CD14-positive monocyte (primary cell): ENCODE data around the gene TLCD3B. TPM values are rescaled to one million over a fixed set of nuclear protein-coding genes. Genes with fewer than 3 reads are reported as not detected.
A peak's percentile ranks its signal among the peaks of the same experiment; 100 is the strongest.

ENCODE experiments used
- DNase-seq, 3 donors: peaks; one replicate each; pipeline ENCODE4 v3.0.0-alpha.2; 2011 to 2022
- H2AFZ ChIP-seq: 2 replicates; pipeline ENCODE4 v1.6.0; 2012; ENCODE audit warnings: mild to moderate bottlenecking, low read depth, low read length, inconsistent platforms; ENCODE audit not compliant: insufficient read depth, poor library complexity, severe bottlenecking
- H3K27ac ChIP-seq, 2 donors: 1 replicate in 1 of 2; 2 replicates in 1 of 2; pipeline ENCODE4 v1.5.1; 2012 to 2013; ENCODE audit warnings: low read length in 2 of 2, control low read depth in 1 of 2, inconsistent platforms in 1 of 2, low read depth in 1 of 2, mild to moderate bottlenecking in 1 of 2
- H3K27me3 ChIP-seq, 2 donors: one replicate each; pipeline versions ENCODE4 v1.6.0 to v1.6.1; 2011 to 2013; ENCODE audit warnings: low read length in 2 of 2; ENCODE audit not compliant: control insufficient read depth in 2 of 2, insufficient read depth in 2 of 2
- H3K36me3 ChIP-seq, 2 donors: replicated peaks in 1 of 2; 1 replicate in 1 of 2; 2 replicates in 1 of 2; pipeline versions ENCODE4 v1.5.1 to v1.6.1; 2012 to 2013; ENCODE audit warnings: low read length in 2 of 2, control low read depth in 1 of 2, inconsistent platforms in 1 of 2, mild to moderate bottlenecking in 1 of 2; ENCODE audit not compliant: insufficient read depth in 2 of 2, control insufficient read depth in 1 of 2
- H3K4me1 ChIP-seq, 2 donors: 1 replicate in 1 of 2; 2 replicates in 1 of 2; pipeline versions ENCODE4 v1.5.1 to v1.6.1; 2012 to 2013; ENCODE audit warnings: low read length in 2 of 2, control low read depth in 1 of 2, inconsistent platforms in 1 of 2, mild to moderate bottlenecking in 1 of 2, moderate library complexity in 1 of 2; ENCODE audit not compliant: insufficient read depth in 2 of 2, control insufficient read depth in 1 of 2
- H3K4me2 ChIP-seq: replicated peaks from 2 replicates; pipeline ENCODE3; 2012; ENCODE audit warnings: low read length, moderate library complexity, mild to moderate bottlenecking; ENCODE audit not compliant: poor library complexity, severe bottlenecking; ENCODE audit errors: extremely low read depth
- H3K4me3 ChIP-seq, 3 experiments: fragments of 200-600 bp in 1 of 3; sonication (generic) in 1 of 3; replicated peaks in 1 of 3; 1 replicate in 2 of 3; 2 replicates in 1 of 3; pipeline ENCODE4 v1.5.1; 2011 to 2013; ENCODE audit warnings: low read length in 3 of 3, mild to moderate bottlenecking in 3 of 3, control low read depth in 2 of 3, low read depth in 2 of 3, inconsistent platforms in 1 of 3, moderate library complexity in 1 of 3
- H3K79me2 ChIP-seq: 2 replicates; pipeline ENCODE4 v1.6.0; 2012; ENCODE audit warnings: mild to moderate bottlenecking, control low read depth, inconsistent platforms, low read length, moderate library complexity; ENCODE audit not compliant: insufficient read depth
- H3K9ac ChIP-seq: 2 replicates; pipeline ENCODE4 v1.6.0; 2017; ENCODE audit warnings: low read length, mild to moderate bottlenecking; ENCODE audit not compliant: insufficient read depth, poor library complexity, severe bottlenecking
- H3K9me3 ChIP-seq, 2 donors: replicated peaks in 1 of 2; 1 replicate in 1 of 2; 2 replicates in 1 of 2; pipeline versions ENCODE4 v1.5.1 to v1.6.1; 2012 to 2013; ENCODE audit warnings: low read length in 2 of 2, control low read depth in 1 of 2; ENCODE audit not compliant: control insufficient read depth in 1 of 2, insufficient read depth in 1 of 2
- H4K20me1 ChIP-seq: 2 replicates; pipeline ENCODE4 v1.6.0; 2012; ENCODE audit warnings: mild to moderate bottlenecking, low read length, control low read depth, moderate library complexity; ENCODE audit not compliant: insufficient read depth
- H3K27ac Mint-ChIP-seq, 7 donors: one replicate each; pipeline ENCODE4 v1.8.0; 2020; ENCODE audit warnings: mild to moderate bottlenecking in 7 of 7, mixed read lengths in 7 of 7, moderate library complexity in 6 of 7, inconsistent platforms in 2 of 7
- H3K27me3 Mint-ChIP-seq, 3 donors: one replicate each; pipeline ENCODE4 v1.8.0; 2021 to 2022; ENCODE audit warnings: low read depth in 3 of 3, mild to moderate bottlenecking in 3 of 3, mixed read lengths in 3 of 3, moderate library complexity in 3 of 3, inconsistent platforms in 1 of 3
- H3K36me3 Mint-ChIP-seq, 2 donors: one replicate each; pipeline ENCODE4 v1.8.0; 2020; ENCODE audit warnings: mixed read lengths in 2 of 2, inconsistent platforms in 1 of 2, mild to moderate bottlenecking in 1 of 2
- H3K4me1 Mint-ChIP-seq: one replicate; pipeline ENCODE4 v1.8.0; 2020; ENCODE audit warnings: mild to moderate bottlenecking, mixed read lengths
- H3K4me3 Mint-ChIP-seq, 2 donors: one replicate each; pipeline ENCODE4 v1.8.0; 2020; ENCODE audit warnings: mild to moderate bottlenecking in 2 of 2, mixed read lengths in 2 of 2, moderate library complexity in 1 of 2
- H3K9me3 Mint-ChIP-seq, 7 donors: one replicate each; pipeline ENCODE4 v1.8.0; 2020 to 2022; ENCODE audit warnings: mixed read lengths in 7 of 7, mild to moderate bottlenecking in 6 of 7, moderate library complexity in 6 of 7, inconsistent platforms in 2 of 7
- WGBS: methylation state at CpG from one replicate; pipeline ENCODE4 v1.1.5; 2013; ENCODE audit warnings: missing lambda C conversion rate; ENCODE audit not compliant: insufficient coverage; 5-methylcytosine and 5-hydroxymethylcytosine counted together
- intact Hi-C, 2 donors: fragments of 100-400 bp; cut with micrococcal nuclease; formaldehyde crosslinking; loops; one replicate each; pipeline versions ENCODE4 v1.15.0 to v1.15.1; 2023
- polyA plus RNA-seq, 3 donors: library from polyadenylated mRNA; depleted of rRNA in 1 of 3; unstranded in 2 of 3; stranded (reverse) in 1 of 3; fragments of 300-500 nt in 2 of 3; fragments of >200 nt in 1 of 3; fragmentation: Illumina TruSeq in 2 of 3; gene quantifications; 1 replicate in 2 of 3; 2 replicates in 1 of 3; pipeline ENCODE4 v1.2.3, GENCODE V29; 2012 to 2021
- TF ChIP-seq, protein P1 (sequence below): fragments of 200-600 bp; IDR thresholded peaks from one replicate; pipeline ENCODE4 v1.8.0; 2022; ENCODE audit warnings: antibody characterized with exemption, mild to moderate bottlenecking

The TLCD3B gene
- polyA plus RNA-seq, 3 donors, result not detected

GRCh38 chr16:30070490-30070889 is 39.4 kb upstream of the TLCD3B start:
- Mint-ChIP-seq H3K27me3 (no peaks in the 10 kb centered on the region), H3K4me1 (peaks cover 32% of the 10 kb centered on the region), H3K27ac (peak overlapping the region in 4 of 7 donors; percentile 42 to 66 (median 58)), H3K36me3 (peaks cover 55 to 68% of the 10 kb centered on the region in 2 donors), H3K9me3 (peaks cover 0 to 2% (median 0%) of the 10 kb centered on the region in 7 donors), H3K4me3 (no peak overlapping the region)
- H4K20me1 ChIP-seq, result peaks cover 65% of the 10 kb centered on the region
- peak overlapping the region; percentile 7 to 39 for H3K27ac ChIP-seq
- H3K79me2 ChIP-seq, result peaks cover 64% of the 10 kb centered on the region
- no peak overlapping the region for H2AFZ ChIP-seq
- H3K4me1 ChIP-seq, result peaks cover 34 to 48% of the 10 kb centered on the region in 2 donors
- no peak overlapping the region for H3K4me2 ChIP-seq
- no peaks in the 10 kb centered on the region for H3K27me3 ChIP-seq
- no peak overlapping the region for H3K9ac ChIP-seq
- TF ChIP-seq, protein P1, sequence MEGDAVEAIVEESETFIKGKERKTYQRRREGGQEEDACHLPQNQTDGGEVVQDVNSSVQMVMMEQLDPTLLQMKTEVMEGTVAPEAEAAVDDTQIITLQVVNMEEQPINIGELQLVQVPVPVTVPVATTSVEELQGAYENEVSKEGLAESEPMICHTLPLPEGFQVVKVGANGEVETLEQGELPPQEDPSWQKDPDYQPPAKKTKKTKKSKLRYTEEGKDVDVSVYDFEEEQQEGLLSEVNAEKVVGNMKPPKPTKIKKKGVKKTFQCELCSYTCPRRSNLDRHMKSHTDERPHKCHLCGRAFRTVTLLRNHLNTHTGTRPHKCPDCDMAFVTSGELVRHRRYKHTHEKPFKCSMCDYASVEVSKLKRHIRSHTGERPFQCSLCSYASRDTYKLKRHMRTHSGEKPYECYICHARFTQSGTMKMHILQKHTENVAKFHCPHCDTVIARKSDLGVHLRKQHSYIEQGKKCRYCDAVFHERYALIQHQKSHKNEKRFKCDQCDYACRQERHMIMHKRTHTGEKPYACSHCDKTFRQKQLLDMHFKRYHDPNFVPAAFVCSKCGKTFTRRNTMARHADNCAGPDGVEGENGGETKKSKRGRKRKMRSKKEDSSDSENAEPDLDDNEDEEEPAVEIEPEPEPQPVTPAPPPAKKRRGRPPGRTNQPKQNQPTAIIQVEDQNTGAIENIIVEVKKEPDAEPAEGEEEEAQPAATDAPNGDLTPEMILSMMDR, result no peak
- intact Hi-C loops, result no loop called here
- DNase-seq, result no peak
- H3K4me3 ChIP-seq, result no peak overlapping the region
- no peaks in the 10 kb centered on the region for H3K9me3 ChIP-seq
- H3K36me3 ChIP-seq, result peaks cover 54 to 66% of the 10 kb centered on the region in 2 donors

DNA sequence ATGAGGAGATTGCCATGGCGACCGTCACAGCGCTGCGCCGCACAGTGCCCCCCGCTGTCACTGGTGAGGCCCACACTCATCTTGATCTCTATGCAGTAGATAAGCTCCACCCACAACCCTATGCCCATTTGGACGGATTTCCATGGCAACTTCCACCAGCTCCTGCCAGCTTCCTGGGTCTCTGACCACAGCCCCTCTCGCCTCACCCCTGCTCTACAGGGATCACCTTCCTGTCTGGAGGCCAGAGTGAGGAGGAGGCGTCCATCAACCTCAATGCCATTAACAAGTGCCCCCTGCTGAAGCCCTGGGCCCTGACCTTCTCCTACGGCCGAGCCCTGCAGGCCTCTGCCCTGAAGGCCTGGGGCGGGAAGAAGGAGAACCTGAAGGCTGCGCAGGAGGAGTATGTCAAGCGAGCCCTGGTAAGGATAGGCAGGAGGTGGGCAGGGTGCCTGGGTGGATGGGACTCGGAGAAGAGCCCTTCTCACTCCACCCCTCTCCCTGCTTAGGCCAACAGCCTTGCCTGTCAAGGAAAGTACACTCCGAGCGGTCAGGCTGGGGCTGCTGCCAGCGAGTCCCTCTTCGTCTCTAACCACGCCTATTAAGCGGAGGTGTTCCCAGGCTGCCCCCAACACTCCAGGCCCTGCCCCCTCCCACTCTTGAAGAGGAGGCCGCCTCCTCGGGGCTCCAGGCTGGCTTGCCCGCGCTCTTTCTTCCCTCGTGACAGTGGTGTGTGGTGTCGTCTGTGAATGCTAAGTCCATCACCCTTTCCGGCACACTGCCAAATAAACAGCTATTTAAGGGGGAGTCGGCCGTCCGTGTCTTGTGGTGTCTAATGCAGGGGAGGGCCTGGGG is 38.8 kb upstream of the TLCD3B start:
- H3K4me1 Mint-ChIP-seq, result peaks cover 29% of the 10 kb centered on the region
- WGBS, result 90% methylated on average over 14 of the region's 31 CpGs

More for the DNA sequence above, 38.8 kb upstream of the TLCD3B start:
- Mint-ChIP-seq H3K27me3 (no peaks in the 10 kb centered on the region), H3K4me3 (peak overlapping the region in 1 of 2 donors; percentile 31), H3K36me3 (peaks cover 55 to 68% of the 10 kb centered on the region in 2 donors), H3K9me3 (peaks cover 0 to 2% (median 0%) of the 10 kb centered on the region in 7 donors), H3K27ac (peak overlapping the region in 5 of 7 donors; percentile 14 to 78 (median 50))
- no peak for DNase-seq
- peaks cover 64% of the 10 kb centered on the region for H3K79me2 ChIP-seq
- H3K4me2 ChIP-seq, result no peak overlapping the region
- peaks cover 29 to 44% of the 10 kb centered on the region in 2 donors for H3K4me1 ChIP-seq
- H3K9ac ChIP-seq, result no peak overlapping the region
- H3K9me3 ChIP-seq, result no peaks in the 10 kb centered on the region
- H3K27me3 ChIP-seq, result no peaks in the 10 kb centered on the region
- no peak overlapping the region for H3K4me3 ChIP-seq
- TF ChIP-seq, protein P1, result no peak
- peaks cover 54 to 66% of the 10 kb centered on the region in 2 donors for H3K36me3 ChIP-seq
- H3K27ac ChIP-seq, result peak overlapping the region; percentile 7 to 39
- peaks cover 65% of the 10 kb centered on the region for H4K20me1 ChIP-seq
- intact Hi-C loops, result loop anchor here (5.0 kb wide), 1 partner anchor 52 kb away; the partner anchor contains the start of gene MAPK3 (in 2 of the 2)
- H2AFZ ChIP-seq, result no peak overlapping the region
